NCI-H187 (cell line): Measurements from ENCODE around the gene WDR5.
A peak's percentile ranks its signal among the peaks of the same experiment; 100 is the strongest.
"Not testable (repeated sequence)": the region's sequence is repeated elsewhere in the genome, so short reads cannot be mapped to it uniquely, and the experiment has no call there.

ENCODE experiments used
- DNase-seq, 2 experiments: peaks; one replicate each; lab custom pipeline; 2025; lab: John Stamatoyannopoulos, UW

Gene WDR5

DNA sequence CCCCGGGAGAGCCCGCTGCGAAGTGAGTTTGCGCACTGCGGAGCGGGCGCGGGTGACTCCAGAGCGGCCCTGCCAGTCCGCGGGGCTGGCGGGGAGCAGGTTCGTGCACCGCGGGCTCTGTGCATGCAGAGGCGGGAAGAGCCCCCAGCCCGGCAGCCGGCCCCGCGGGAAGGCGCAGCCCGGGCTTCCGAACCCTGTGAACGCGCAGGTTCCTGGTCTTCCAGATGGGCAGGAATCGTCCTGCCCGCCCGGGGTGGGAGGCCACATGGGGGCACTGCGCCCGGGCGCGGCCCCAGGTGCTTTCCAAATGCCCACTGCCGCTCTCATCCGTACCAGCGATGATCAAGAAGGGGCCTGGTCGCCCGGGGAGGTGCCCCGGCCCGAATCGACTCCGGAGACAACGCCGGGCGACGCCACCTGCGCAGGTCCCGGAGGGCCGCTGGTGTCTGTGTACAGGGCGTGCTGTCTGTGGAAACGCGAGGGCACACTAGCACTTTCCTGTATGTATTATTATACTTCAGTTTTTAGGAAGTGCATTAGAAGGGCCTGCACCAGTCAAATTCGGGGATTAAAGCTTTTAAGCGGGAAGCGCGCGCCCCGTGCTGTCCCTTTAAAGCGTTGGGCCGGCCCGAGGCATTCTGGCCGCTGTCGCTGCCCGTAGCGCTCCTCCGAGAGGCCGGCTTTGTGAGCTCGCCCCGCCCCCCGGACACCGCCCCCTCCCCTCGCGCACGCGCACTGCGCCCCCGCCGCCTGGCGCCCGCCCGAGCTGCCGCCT is at the start of gene WDR5:
TSS of gene WDR5 (plus strand) at position 740 of the 775 bp plus-strand sequence. CDS start 3,796 bp downstream, outside the sequence.
- DNase-seq, result peak; percentile 27 to 48

DNA sequence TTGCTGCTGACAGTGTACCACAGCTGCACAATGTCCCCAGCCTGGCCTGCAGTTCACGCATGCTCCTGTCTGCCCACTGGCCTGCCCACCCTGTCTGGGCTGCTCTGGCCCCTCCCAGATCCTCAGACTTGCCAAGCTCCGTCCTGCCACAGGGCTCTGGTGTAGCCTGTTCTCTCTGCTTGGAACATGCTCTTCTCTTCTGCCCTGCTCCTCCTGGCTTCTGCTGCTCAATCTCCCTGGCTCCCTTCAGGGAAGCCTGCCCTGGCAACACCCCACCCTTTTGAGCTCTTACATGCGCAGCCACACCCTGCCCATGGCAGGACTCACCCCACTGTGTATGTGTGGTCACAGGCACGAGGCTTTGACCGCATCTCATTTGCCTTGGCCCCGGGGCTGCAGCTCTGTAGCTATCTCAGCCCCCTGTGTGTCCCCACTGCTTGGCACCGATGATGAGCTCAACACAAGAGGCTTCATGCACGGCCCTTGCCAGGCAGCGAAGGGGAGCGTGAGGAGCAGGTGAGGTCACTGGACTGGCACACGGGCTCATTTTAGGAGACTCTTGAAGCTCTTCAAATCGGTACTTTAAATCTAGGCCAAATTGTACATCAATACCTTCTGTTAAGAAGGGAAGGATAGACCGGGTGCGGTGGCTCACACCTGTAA is 47.7 kb upstream of the WDR5 start:
- DNase-seq, result no peak

DNA sequence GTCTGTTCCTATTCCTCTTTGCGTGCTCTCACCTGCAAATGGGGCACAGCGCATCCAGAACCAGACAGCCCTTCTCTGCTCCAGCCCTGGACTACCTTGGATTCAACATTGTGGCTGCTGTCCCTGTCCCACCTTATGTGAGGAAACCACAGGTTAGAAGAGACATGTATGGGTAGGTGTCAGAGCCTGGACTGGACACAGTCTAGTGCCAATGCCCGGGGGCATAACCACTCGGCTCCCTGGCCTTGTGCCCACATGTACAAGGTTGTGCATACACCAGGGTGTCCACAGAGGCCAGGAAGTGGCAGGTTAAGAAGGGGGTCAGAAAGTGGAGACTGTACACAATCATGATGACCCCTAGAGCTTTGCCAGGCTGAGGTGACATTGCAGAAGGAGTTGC is 45.9 kb upstream of the WDR5 start:
- DNase-seq, result no peak

DNA sequence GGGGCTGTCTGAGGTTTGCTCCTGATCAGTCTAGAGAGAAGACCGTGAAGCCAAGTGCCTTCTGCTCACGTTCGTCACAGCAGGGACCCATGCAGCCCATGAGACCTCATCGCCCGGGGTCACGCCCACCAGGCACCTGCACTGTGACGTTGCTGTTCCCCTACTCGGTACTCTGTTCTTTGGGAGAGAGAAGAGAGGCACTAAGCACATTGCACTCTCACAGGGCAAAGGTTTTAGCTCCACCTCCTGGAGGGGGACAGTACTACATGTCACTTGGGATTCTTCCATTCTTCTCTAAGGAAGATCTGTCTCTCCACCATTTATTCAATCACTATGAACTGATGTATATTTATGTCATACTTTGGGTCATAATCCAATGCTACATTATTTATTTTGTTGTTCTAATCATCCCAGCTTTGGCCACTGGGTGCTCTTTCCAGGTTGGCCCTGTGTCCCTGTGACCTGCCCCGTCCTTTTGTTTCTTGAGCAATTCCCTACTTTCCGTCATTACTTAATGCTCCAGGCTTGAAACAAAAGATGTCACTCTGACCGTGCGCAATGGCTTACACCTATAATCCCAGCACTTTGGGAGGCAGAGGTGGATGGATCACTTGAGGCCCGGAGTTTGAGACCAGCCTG is 36.6 kb upstream of the WDR5 start:
- DNase-seq, result peak in 1 of 2 experiments; percentile 2

DNA sequence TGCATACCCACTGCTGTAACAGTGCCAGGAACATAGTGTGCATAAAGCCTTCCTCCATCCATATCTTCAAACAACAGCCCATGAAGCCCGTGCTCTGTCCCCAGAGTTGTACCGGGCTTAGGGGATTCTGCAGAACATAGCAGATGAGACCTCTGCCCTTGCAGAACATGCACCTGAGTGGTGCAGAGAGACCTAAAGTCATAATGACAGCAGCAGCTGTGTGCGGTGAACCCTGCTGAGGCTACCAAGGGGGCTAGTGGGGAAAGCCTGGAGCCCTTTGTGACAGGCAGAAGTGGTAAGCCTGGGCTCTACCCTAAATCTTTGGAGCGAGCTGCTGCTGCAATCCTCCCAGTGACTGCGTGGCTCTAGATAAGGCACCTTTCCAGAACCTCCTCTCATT is 35.8 kb upstream of the WDR5 start:
- DNase-seq, result no peak

DNA sequence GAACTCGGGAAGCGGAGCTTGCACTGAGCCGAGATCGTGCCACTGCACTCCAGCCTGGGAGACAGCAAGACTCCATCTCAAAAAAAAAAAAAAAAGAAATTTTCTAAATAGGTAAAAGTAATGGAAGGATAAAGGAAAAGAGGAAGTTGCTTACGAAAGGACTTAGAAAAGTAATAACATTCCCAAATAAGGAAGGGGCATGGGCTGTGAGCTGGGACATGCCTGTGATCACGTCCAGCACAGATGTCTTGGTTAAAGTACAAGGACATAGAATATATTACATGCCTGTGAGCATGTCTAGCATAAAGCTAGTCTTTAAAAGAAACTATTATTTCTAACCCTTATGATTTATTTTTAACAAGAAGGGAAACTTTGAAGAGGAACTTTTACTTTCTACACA is 34.7 kb upstream of the WDR5 start:
- not testable (repeated sequence) for DNase-seq

DNA sequence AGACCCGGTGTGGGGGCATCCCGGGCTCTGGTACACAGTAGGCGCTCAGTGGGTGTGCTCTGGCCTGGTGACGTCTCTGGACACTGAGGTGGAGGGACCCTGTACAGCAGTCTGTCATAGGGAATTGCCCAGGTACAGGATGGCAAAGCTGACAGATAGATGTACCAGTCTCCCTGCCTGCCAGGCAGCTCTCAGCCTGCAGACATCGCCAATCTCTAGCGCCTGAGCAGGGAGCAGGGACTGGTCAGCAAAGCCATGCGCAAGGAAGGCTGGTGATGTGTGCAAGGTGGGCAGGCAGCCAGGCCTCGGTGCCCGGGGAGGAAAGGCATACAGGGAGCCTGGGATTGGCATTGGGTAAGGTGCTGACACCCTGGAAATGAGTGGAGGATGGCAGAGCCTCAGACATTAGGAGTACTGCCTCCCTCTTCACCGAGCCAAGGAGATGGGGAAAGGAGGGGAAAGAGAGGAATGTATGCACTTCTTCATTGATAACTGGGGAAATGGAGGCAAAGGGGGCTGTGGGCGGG is 34.2 kb upstream of the WDR5 start:
- no peak for DNase-seq

DNA sequence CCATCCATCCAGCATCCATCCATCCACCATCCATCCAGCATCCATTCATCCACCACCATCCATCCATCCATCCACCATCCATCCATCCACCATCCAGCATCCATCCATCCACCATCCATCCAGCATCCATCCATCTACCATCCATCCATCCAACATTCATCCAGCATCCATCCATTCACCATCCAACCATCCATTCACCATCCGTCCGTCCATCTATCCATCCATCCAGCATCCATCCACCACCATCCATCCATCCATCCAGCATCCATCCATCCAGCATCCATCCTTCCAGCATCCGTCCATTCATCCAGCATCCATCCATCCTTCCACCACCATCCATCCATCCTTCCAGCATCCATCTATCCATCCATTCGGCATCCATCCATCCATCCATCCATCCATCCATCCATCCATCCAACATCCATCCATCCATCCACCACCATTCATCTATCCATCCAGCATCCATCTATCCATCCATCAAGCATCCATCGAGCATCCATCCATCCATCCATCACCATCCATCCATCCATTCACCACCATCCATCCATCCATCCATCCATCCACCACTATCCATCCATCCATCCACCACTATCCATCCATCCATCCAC is 32.4 kb upstream of the WDR5 start:
- no peak for DNase-seq

DNA sequence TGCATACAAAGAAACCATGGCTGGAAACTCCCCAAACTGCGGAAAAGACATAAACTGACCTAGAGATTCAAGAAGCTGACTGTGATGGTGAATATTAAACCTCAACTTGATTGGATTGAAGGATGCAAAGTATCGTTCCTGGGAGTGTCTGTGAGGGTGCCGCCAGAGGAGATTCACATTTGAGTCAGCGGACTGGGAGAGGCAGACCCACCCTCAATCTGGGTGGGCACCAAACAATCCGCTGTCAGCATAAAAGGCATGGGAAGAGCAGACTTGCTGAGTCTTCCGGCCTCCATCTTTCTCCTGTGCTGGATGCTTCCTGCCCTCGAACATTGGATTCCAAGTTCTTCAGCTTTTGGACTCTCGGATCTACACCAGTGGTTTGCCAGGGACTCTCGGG is 24.8 kb upstream of the WDR5 start:
- no peak for DNase-seq

DNA sequence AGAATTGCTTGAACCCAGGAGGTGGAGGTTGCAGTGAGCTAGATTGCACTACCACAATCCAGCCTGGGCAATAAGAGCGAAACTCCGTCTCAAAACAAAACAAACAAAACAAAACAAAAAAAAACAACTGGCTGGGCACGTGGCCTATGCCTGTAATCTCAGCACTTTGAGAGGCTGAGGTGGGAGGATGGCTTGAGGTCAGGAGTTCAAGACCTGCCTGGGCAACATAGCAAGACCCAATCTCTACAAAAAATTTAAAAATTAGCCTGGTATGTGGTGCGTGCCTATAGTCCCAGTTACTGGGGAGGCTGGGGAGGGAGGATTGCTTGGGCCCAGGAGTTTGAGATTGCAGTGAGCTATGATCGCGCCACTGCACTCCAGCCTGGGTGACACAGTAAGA is 23.3 kb upstream of the WDR5 start:
- no peak for DNase-seq

DNA sequence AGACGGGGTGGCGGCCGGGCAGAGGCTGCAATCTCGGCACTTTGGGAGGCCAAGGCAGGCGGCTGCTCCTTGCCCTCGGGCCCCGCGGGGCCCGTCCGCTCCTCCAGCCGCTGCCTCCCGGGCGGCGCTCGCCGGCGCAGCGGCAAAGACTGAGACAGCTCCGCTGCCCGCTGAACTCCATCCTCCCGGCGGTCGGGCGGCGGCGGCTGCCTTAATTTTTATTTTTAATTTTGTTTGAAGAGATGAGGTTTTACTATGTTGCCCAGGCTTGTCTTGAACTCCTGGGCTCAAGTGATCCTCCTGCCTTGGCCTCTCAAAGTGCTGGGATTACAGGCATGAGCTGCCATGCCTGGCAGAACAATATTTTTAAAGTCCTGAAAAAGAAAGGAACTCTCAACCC is 16.9 kb upstream of the WDR5 start:
- DNase-seq, result not testable (repeated sequence)

DNA sequence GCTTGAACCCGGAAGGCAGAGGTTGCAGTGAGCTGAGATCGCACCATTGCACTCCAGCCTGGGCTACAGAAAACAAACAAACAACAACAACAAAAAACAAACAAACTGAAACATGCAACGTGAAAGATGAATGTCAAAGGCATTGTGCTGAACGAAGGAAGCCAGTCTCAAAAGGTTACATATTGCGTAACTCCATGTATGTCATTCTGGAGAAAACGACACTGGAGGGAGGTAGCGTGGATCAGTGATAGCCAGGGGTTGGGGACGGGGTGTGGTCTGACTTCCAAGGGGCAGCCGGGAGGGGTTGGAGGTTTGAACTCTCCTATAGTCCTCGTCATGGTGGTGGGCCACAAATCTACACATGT is 12.1 kb upstream of the WDR5 start:
- no peak for DNase-seq

DNA sequence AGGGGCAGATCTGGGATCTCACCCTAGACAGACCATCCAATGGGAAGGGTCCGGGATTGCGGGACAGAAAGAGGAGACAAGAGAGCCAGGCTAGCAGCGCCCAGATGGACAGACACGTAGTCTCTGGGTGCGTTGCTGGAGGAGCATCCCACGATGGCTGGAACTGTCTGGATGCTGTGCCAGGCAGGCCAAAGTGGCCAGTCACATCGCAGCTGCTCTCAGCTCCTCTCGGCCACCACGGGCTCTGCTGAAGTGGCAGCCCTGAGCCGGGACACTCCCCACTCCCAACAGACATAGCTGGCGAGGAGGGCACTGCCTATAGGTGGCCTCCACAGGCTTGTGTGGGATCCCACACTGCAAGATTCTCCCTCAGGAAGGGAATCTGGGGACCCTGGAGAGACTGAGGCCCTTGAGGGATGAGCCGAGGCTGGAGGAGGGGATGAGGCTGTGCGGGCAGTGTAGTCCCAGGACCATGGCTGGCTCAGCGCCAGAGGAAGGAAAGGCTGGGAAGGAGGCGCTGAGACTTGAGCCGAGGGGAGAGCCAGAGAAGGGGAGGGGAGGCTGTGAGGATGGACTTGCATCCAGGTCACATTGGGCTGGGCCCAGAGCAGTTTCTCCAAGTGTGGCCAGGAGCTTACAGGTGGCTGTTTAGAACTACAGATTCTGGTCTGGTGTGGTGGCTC is 10.3 kb upstream of the WDR5 start:
- DNase-seq, result no peak

DNA sequence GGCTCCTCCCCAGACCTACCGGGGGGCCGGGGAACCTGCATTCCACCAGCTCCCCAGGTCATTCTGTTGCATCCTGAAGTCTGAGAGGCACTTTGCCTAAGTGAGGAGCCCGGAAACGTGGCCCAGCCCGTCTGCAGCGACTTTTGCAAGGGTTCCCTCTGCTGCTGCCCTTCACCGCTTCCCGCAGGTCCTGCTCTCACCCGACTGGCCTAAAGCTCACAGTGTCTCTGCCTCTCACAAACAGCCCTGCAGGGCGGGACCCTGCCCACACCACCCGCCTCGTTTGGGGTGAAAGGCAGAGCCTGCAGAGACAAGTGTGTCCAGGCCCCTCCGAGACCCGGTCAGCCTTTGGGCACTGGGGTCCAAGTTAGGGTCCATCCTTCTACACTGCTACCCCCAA is 9.5 kb upstream of the WDR5 start:
- no peak for DNase-seq

DNA sequence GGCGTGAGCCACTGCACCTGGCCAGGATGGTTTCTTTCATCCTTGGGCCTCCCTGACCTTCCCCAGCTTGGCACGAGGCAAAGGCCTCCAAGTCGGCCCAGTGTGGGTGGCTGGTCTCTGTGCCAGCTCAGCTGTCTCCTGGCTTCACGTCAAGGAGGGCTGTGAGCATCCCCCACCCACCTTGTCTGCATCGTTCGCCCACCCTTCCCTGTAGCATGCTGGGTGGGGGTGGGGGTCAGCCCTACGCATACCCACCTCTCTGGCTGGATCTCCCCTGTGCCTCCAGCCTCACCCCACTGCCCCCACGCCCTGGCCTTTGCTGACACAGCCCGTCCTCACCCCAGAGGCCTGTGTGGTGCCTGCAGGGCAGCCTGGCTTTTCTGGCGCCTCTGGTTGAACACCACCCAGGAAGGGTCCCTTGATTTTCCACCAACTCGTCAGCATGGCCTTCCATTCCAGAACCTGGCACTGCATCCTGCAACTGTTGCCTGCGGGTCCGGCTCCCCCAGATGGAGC is 8.8 kb upstream of the WDR5 start:
- DNase-seq, result no peak

DNA sequence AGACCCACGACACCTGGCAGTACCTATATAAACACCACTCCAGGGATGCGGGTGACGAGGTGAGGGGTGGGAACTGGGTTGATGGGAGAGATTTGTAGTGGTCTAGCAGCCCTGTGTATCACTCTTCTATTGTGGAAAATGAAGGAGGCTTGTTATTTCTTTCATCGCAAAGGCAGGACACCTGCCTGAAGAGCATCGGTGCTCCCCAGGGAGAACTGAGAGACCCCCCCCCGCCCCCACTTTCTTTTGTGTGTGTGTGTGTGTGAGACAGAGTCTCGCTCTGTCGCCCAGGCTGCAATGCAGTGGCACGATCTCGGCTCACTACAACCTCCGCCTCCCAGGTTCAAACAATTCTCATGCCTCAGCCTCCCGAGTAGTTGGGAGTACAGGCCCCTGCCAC is 8.3 kb upstream of the WDR5 start:
- no peak for DNase-seq

DNA sequence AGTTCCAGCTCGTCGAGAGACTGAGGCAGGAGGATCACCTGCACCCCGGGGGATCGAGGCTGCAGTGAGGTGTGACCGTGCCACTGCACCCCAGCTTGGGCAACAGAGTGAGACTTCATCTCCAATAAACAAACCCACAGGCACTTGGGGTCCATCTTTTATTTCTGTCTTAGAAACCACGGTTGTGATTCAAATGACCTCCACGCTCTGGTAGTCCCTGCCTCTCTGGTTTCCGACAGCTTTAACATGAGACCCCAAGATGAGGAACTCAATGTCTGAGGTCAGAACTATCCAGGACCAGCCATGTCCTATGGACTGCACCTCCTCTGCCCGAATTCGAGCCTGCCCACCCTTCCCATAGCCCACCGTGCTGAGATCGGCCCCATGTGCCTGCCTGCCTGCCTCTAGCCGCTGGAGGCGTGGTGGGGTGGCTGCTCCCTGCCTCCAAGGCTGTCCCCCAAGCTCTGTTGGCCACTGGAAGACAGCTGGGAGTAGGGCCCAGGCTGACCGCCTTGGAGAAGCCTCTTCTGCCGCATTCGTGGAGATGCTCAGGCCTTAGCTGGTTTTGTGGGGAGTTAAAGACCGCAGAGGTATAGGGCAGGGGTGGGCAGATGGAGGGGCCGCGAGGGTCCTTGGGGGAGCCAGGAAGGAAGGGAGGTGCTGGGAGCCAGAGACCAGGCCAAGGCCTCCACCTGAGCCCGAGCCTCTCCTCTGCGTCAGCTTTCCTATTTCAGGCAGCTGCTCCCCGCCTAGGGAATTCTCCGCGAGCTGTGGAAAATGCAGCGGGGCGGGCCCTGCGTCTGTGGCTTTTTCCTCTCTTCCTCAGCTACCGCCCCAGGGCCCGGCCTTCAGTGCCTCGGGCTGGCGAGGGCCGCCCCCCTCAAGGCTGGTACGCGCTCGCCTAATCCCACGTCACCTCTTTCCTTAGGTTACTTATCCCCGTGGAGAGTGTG is 6.9 kb upstream of the WDR5 start:
- DNase-seq, result no peak

DNA sequence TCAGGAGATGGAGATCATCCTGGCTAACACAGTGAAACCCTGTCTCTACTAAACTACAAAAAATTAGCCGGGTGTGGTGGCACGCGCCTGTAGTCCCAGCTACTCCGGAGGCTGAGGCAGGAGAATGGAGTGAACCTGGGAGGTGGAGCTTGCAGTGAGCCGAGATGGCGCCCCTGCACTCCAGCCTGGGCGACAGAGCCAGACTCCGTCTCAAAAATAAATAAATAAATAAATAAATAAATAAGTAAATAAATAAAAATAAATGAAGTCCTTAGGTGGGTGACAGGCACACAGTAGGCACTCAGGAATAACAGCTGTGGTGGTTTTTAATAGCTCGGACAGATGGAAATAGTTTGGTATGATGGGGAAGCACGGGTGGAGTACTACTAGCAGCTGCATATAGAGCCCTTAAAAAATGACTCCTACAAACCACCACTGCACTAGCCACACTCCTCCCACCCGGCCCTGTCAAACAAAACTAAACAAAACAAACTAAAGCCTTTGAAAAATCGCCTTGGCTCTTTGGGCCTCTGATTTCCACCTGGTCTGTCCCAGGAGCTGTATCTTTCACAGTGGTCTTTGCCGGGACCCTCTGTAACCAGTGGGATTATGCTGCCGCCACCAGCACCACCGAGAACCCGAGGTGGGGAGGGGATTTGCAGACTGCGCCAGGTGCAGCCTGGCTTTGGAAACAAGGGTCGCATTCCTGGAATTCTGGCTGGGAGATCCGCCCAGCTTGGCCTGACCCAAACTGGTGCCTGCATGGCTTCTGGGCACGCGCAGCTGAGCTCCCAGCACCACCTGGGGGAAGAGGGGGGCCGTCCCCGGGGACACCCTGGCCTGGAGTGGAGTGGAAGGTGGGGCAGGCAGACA is 5.1 kb upstream of the WDR5 start:
- peak; percentile 10 to 53 for DNase-seq

DNA sequence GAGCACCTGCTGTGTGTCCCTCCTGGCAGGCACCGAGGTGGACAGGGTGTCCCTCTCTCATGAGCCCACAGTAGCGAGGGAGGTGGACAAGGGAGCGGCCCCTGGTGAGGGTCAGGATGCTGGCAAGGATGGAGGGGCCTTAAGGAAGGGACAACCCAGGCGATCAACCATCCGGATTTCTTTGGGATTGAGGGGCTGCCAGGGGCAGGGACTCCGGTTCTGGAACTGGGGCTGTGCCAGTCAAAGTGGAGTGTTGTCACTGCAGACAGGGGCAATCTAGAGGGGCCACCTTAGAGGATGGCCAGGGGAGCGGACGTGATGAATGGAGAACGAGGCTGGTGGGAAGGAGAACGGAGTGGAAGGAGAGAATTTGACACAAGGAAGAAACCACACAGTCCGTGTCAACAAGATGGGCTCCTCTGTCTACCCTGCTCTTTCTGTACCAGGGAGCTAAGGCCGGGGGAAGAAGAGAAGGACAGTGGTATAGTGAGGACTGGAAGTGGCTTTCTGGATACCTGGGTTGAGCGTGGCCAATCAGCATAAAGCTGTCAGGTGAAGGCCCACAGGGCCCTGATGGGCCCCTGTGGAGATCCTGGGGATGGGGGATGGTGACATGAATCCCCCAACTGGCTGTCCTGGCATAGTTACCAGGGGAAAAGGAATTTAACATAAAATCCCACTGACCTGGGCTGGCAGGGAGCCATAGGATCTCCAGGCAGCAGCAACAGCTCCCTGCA is 4.2 kb upstream of the WDR5 start:
- no peak for DNase-seq
